Measurements from ENCODE around the gene TMEM37. TPM values are rescaled to one million over a fixed set of nuclear protein-coding genes. Genes with fewer than 3 reads are reported as not detected.

Gene TMEM37
- total and polyA plus RNA-seq, 12 donors = 0.32 to 4.7 (median 1.9) TPM

DNA sequence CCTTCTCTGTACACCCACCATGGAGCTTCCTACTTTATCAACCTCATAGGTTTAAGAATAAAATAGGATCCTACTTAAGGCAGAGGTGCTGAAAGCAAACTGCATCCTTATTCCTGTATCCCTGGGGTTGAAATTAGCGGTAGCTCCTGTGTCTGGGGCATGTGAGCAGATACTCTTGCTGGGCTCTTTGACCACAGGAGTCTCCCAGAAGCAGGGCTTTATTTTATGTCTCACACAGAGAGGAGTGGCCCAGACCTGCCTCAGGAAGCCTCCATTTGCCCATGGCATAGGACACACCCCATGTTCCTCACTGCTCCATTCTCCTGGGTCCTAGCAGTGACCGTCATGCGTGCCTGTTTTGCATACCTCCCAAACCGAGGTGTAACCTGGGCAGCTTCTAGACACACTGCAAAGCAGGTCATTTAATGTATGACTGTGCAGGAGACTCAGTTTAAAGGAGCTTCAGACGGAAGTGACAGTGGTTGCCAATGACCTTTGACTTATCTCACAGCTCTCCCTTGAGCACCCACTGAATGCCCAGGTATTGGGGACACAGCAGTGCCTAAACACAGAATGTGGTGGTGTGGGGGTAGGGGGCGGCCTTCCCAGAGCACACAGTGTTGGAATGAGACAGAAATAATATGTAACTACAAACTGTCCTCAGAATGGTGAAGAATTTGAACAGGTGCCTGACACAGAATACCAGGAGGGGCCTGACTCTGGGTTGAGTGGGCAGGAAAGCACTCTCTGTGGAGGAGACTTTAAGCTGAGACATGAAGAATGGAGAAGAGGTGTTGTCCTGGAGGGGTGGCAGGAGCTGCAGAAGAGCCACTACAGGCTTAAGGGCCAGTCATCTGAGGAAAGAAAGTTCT, 3.7 kb downstream of the TMEM37 start:
- 91 to 93% methylated on average over 6 of the region's 6 CpGs for WGBS, 2 donors
- no peak for DNase-seq
- peaks cover 4 to 23% (median 11%) of the 10 kb centered on the region in 9 donors for H3K4me1 ChIP-seq
- intact Hi-C loops (cut with DNase I) = no loop called here
- no peaks in the 10 kb centered on the region for H3K9me3 ChIP-seq
- H3K36me3 ChIP-seq = no peaks in the 10 kb centered on the region
- TF ChIP-seq, protein P1, sequence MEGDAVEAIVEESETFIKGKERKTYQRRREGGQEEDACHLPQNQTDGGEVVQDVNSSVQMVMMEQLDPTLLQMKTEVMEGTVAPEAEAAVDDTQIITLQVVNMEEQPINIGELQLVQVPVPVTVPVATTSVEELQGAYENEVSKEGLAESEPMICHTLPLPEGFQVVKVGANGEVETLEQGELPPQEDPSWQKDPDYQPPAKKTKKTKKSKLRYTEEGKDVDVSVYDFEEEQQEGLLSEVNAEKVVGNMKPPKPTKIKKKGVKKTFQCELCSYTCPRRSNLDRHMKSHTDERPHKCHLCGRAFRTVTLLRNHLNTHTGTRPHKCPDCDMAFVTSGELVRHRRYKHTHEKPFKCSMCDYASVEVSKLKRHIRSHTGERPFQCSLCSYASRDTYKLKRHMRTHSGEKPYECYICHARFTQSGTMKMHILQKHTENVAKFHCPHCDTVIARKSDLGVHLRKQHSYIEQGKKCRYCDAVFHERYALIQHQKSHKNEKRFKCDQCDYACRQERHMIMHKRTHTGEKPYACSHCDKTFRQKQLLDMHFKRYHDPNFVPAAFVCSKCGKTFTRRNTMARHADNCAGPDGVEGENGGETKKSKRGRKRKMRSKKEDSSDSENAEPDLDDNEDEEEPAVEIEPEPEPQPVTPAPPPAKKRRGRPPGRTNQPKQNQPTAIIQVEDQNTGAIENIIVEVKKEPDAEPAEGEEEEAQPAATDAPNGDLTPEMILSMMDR (IDR thresholded peaks at IDR 0.05) = no peak
- H3K27ac ChIP-seq = no peak overlapping the region
- H3K27me3 ChIP-seq = peaks cover 0 to 30% (median 0%) of the 10 kb centered on the region in 7 donors
- H3K4me3 ChIP-seq = no peak overlapping the region
- ATAC-seq = no peak

DNA sequence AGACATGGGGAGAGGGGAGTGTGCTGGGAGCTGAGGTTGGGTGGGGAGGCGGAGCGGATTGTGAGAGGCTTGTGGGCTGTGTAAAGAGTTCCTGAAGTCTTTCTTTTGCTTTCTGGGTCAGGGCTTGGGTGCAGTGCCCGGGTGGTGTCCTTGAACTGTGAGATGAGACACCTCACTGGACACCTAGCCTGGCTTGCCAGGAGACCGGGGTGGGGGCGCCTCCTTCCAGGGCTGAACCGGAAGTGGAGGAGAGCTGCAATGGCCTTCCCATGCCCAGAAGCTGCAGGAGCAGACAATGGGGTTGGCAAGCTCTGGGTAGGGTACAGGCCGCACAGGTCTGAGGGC, 4.3 kb downstream of the TMEM37 start:
- H3K27me3 ChIP-seq = peaks cover 0 to 24% (median 0%) of the 10 kb centered on the region in 7 donors
- no peak overlapping the region for H3K4me3 ChIP-seq
- ATAC-seq = no peak
- intact Hi-C loops (cut with DNase I) = no loop called here
- H3K27ac ChIP-seq = no peak overlapping the region
- no peaks in the 10 kb centered on the region for H3K36me3 ChIP-seq
- TF ChIP-seq, protein P1 (IDR thresholded peaks at IDR 0.05) = no peak
- 78 to 88% methylated on average over 7 of the region's 7 CpGs for WGBS, 2 donors
- peaks cover 4 to 20% (median 11%) of the 10 kb centered on the region in 9 donors for H3K4me1 ChIP-seq
- no peak for DNase-seq
- H3K9me3 ChIP-seq = no peaks in the 10 kb centered on the region

DNA sequence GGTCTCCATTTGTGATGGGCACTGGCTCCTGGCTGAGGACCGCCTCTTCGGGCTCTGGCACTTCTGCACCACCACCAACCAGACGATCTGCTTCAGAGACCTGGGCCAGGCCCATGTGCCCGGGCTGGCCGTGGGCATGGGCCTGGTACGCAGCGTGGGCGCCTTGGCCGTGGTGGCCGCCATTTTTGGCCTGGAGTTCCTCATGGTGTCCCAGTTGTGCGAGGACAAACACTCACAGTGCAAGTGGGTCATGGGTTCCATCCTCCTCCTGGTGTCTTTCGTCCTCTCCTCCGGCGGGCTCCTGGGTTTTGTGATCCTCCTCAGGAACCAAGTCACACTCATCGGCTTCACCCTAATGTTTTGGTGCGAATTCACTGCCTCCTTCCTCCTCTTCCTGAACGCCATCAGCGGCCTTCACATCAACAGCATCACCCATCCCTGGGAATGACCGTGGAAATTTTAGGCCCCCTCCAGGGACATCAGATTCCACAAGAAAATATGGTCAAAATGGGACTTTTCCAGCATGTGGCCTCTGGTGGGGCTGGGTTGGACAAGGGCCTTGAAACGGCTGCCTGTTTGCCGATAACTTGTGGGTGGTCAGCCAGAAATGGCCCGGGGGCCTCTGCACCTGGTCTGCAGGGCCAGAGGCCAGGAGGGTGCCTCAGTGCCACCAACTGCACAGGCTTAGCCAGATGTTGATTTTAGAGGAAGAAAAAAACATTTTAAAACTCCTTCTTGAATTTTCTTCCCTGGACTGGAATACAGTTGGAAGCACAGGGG, 5.5 kb downstream of the TMEM37 start:
- H3K36me3 ChIP-seq = no peaks in the 10 kb centered on the region
- no peaks in the 10 kb centered on the region for H3K9me3 ChIP-seq
- H3K27ac ChIP-seq = no peak overlapping the region
- peaks cover 0 to 10% (median 2%) of the 10 kb centered on the region in 9 donors for H3K4me1 ChIP-seq
- 92 to 95% methylated on average over 22 of the region's 22 CpGs for WGBS, 2 donors
- intact Hi-C loops (cut with DNase I) = no loop called here
- no peak for ATAC-seq
- no peak for DNase-seq
- H3K27me3 ChIP-seq = peaks cover 0 to 11% (median 0%) of the 10 kb centered on the region in 7 donors
- H3K4me3 ChIP-seq = no peak overlapping the region
- TF ChIP-seq, protein P1 (IDR thresholded peaks at IDR 0.05) = no peak

DNA sequence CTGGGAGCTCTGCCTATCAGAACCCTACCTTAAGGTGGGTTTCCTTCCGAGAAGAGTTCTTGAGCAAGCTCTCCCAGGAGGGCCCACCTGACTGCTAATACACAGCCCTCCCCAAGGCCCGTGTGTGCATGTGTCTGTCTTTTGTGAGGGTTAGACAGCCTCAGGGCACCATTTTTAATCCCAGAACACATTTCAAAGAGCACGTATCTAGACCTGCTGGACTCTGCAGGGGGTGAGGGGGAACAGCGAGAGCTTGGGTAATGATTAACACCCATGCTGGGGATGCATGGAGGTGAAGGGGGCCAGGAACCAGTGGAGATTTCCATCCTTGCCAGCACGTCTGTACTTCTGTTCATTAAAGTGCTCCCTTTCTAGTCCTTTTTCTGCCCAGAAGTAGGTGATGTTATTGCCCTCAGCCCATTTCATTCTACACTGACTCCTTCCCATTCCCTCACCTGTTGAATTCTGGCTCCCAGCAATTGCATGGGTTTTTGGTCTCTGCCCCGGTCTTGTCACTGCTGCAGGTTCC, 6.5 kb downstream of the TMEM37 start:
- Histone ChIP-seq H3K36me3 (no peaks in the 10 kb centered on the region), H3K4me3 (no peak overlapping the region), H3K27me3 (peaks cover 0 to 1% (median 0%) of the 10 kb centered on the region in 7 donors), H3K9me3 (no peaks in the 10 kb centered on the region), H3K4me1 (no peaks in the 10 kb centered on the region), H3K27ac (no peak overlapping the region)
- 86 to 95% methylated on average over 6 of the region's 6 CpGs for whole genome bisulfite sequencing, 2 donors
- ATAC-seq (no peak), DNase-seq (no peak)
- intact Hi-C loops (cut with DNase I) = no loop called here
- TF ChIP-seq, protein P1 (IDR thresholded peaks at IDR 0.05) = no peak

Data from heart right ventricle (tissue), 16 donors.